Fibroblast of mammary gland (primary cell): Measurements from ENCODE around the gene HIVEP3.

Experiments used
- DNase-seq: peaks from one replicate; pipeline ENCODE4 v3.0.0-alpha.2; 2010; ENCODE audit warnings: low read depth
- H3K4me3 ChIP-seq: 2 replicates; pipeline ENCODE4 v1.5.1; 2011; ENCODE audit warnings: low read depth, mild to moderate bottlenecking, low read length, moderate library complexity; ENCODE audit not compliant: control insufficient read depth
- CTCF ChIP-seq: conservative IDR thresholded peaks from 2 replicates; pipeline ENCODE4 v1.5.1; 2011; ENCODE audit warnings: low read depth, low read length, inconsistent platforms; ENCODE audit not compliant: control insufficient read depth, insufficient read depth

The HIVEP3 gene

GRCh38 chr1:41613689-41614574 is 304.8 kb downstream of the HIVEP3 start:
- no peak overlapping the region for H3K4me3 ChIP-seq
- TF ChIP-seq CTCF: no peak
- DNase-seq: peak; percentile 75

- H3K4me3 ChIP-seq: no peak overlapping the region
- no peak for TF ChIP-seq CTCF
- DNase-seq: no peak
These were observed 305.8 kb downstream of the HIVEP3 start for GRCh38 chr1:41612953-41613352.

- no peak for TF ChIP-seq CTCF
These were observed 306.7 kb downstream of the HIVEP3 start for GRCh38 chr1:41611932-41612450.

GRCh38 chr1:41611068-41611931 is 307.4 kb downstream of the HIVEP3 start:
- no peak for DNase-seq
- TF ChIP-seq CTCF: no peak
- H3K4me3 ChIP-seq: no peak overlapping the region

More at GRCh38 chr1:41611932-41612450, 306.7 kb downstream of the HIVEP3 start:
- DNase-seq: no peak
- no peak overlapping the region for H3K4me3 ChIP-seq

GRCh38 chr1:41610361-41610760 is 308.4 kb downstream of the HIVEP3 start:
- no peak for DNase-seq
- TF ChIP-seq CTCF: no peak
- no peak overlapping the region for H3K4me3 ChIP-seq

- H3K4me3 ChIP-seq: no peak overlapping the region
- no peak for DNase-seq
- TF ChIP-seq CTCF: no peak
These were observed 309.4 kb downstream of the HIVEP3 start for GRCh38 chr1:41609166-41609883.
